Measurements from ENCODE around the gene FRAS1.

Gene FRAS1

DNA sequence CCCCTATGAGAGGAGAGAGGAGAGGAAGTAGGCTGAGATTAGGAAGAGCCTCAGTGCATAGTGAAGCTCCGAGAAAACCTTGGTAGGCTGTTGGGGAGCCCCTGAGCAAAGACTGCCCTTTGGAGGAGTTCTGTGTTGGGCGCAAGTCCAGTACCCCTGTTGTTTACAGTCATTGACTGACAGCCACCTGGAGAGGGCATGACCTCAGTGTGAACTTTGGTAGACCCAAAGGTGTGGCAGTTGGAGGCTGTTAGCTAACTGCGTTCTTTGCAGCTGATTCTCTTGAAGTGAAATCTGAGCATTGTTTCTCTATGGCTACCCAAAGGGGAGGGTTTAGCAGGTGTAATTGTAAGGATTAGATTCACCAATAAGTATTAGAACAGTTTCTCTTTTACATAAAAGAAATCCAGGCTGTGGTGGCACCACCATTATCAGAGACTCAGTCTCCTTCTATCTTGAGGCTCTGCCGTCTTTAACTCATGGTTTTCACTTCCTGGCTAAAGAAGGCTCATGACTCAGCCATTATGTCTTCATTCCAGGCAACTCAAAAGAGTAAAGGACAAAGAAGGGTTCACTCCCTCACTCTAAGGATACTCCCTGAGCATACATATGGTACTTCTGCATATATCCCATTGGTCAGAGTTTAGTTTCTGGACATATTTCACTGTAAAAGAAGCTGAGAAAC is 527.9 kb downstream of the FRAS1 start:
- no peak for DNase-seq (ENCODE audit: low spot score)

DNA sequence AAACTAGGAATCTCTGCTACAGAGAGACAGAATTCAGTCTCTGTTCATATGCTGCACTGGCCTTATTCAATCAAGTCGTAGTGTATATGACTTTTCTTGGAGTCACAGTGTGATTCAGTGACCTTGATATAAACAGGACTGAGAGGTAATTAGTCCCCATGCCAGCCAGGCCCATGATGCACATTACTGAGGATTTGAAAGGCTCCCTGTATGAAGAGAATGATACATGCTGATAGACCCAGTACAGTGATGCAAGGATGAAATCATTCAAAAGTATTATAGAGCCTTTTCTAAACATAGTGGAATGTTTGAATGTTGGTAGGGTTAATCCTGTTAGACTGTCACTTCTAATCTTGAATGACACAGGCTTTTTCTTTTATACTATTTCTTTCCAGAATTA is 528.5 kb downstream of the FRAS1 start:
- no peak for DNase-seq (ENCODE audit: low spot score)

DNA sequence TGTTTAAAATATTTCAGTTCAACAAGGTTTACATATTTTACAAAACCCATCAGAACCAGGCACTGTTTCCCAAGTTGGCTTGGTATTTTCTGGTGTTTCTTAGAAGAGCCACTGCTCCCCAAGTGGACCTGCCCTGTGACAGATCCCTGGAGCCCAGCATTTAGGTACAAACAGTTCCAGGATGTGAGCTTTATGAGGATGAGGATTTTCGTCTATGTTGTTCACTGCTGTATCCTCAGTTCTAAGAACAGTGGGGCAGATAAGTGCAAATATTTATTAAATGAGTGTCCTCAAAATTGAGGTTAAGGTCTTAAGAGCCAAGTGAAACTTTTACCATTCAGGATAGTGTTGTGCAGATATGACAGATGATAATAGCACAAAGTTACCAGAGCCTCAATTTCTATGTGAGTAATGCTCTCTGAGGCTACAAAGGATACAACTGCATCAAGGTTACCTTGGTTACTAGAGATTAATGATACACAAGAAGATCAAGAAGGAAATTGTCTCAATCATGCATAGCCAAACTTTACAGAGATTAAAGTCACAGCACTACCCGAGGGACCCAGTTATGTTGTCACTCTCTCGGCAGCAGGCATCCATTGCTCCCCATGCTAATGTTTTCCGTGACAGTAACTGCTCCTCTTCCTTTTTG is 531.9 kb downstream of the FRAS1 start:
- DNase-seq (ENCODE audit: low spot score), result peak; percentile 49

DNA sequence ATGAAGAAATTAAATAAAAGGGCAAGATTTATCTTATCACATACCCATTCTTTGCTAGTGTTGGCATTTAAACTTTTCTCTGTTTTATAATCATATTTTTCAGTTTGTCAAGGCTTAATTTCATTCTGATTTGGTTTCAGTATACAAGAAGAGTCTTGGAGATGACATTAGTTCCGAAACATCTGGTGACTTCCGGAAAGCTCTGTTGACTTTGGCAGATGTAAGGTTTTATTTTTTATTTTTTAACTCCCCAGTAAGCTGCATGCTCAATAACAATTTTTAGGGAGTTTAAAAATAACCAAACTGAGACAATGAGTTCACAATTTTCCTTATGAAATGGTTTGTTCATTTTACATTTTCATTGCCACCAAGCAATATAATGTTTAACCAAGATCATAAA is 534.3 kb downstream of the FRAS1 start:
- no peak for DNase-seq (ENCODE audit: low spot score)

DNA sequence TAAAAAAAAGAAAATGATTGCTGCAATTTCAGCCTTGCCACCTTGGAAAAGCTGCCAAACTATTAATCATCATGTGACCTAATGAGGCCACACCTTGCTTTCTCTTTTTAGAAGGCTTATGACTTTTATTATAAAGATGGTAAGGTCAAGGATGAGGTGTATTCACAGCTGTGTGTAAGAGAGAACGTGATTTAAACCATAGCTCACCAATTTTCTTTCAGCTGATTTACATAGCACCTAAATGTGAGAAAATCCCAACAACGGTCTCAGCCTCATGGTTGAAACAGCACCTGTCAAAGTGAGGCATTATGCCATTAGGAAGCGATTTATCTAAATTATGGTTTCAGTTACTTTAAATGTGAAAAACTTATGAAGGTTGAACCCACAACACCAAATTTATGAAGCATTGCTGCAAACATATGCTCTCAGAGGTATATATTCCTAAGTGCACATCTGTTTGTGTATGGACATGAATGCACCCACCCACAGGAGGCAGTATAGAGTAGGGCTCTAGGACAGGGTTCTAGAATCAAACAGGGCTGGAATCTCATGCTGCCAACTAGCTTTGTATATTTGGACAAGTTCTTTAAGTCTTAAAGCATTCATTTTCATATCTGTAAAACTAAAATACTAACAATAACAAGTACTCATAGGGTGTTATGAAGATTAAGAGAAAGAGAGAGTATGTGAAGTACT is 535.1 kb downstream of the FRAS1 start:
- DNase-seq (ENCODE audit: low spot score), result peak; percentile 17

All from kidney tubule cell (primary cell).